NCI-H128 (cell line): ENCODE measurements around the gene VCP.
A peak's percentile ranks its signal among the peaks of the same experiment; 100 is the strongest.

ENCODE experiments used
- DNase-seq: peaks from one replicate; lab custom pipeline; 2025; ENCODE audit not compliant: unreplicated experiment; lab: John Stamatoyannopoulos, UW

The VCP gene

DNA sequence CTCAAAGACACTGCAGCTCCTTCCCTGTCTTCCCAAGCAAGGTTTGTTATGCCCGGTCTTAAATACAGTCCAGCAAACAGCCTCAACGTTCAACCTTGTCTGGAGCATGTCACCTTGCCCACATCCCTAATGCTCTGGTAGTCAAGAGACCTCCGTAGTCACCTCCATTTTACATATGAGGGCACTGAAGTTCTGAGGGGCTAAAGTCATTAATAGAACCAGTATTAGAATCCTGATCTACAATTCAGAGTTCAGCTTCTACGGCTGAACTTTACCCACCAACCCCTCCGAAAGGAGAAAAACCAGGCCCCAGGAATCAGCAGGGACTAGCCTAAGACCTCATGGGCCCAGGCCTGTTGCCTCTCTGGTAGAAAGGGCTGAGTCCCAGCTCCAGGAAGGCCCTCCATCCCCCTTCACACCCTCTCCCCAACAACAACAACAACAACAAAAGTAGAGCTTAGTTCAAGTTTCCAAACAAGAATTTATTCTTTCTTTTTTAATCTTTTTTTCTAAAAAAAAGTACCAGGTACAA lies 31.3 kb upstream of the VCP start:
- no peak for DNase-seq

DNA sequence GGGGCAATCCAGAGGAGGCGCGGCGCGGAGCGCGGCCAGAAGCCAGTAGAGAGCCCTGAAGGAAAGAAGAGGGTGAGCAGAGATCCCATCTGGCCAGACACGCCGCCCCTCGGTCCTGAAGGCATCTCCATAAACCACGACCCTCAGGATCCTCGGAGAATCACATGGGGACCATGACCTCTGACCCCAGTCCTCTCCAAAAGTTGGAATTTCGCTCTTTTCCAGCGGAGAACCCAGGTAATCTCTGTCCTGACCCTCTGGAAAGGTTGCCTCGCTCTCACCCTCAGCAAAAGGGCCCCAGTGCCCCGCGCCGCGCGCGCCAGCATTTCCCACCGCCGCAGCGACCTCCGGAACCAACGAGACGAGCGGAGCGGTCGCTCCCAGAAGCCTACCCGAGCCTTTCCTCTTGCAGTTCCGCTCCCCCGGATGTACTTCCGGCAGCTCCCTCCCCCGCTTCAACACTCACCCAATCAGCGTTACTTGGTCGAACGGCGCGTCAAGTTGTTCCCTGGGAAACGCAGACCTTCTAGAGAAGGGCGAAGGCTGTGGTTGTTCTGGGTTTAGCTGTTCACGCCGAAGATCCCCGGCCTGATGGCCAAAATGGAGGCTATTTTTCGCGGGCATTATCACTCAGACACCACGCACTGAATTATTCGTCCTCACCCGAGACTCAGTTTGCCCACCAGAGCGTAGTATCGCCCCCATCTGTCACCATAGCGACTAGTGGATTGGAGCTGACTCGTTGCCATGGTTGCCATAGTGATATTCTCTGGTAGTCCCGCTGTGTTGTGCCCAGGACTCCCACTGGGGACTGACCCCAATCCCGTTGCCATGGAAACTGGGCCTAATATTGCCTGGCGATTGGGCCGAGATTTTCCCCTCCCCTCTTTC lies 30.6 kb upstream of the VCP start, which contains the start of gene STOML2:
STOML2 (minus strand) TSS at position 363 of the 891 bp plus-strand sequence; CDS start at position 326, 37 bp downstream.
- DNase-seq = peak; percentile 90

GRCh38 chr9:35102465-35102768 lies 30.0 kb upstream of the VCP start:
- DNase-seq = no peak

- DNase-seq = no peak
Measured at GRCh38 chr9:35097573-35097972, 25.1 kb upstream of the VCP start.

DNA sequence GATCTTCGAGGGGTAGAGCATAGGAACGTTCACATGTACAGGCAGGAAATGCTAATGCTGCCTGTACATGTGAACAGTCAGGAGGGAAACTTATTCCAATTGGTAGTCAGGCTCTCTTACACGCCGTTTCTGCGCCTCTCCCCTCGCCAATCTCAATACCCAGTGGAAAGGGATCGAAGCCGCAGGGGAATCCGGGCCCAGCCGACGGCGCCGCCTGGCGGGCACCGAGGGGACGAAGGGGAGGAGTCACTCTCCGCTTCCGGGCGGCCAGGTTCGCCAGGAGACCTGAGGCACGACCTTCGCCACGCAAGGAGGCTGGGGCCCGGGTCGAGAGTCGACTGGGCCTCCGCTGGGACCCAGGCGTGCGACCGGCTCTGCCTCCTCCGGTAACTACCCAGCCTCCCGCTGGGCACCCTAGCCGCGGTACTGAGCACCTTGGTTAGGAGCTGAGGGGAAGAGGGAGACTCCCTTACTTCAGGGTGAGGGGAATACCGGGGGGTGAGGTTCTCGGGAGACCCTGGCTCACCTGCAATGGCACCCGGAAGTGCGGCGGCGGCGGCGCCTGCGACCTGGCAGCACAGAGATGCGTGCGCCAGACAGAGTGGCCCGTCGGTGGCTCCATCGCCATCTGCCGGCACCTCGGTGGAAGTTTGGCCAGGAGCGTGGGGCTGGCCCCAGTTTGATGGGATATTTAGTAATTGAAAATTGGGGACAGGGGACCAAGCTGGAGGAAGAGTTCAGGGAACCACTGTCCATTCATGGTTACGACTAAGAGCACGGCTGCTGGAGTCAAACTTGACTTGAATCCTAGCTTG lies 23.8 kb upstream of the VCP start, which contains the start of gene PIGO:
PIGO (minus strand) TSS at position 557 of the 815 bp plus-strand sequence. CDS start 1,026 bp downstream, outside the sequence.
- peak; percentile 78 for DNase-seq

DNA sequence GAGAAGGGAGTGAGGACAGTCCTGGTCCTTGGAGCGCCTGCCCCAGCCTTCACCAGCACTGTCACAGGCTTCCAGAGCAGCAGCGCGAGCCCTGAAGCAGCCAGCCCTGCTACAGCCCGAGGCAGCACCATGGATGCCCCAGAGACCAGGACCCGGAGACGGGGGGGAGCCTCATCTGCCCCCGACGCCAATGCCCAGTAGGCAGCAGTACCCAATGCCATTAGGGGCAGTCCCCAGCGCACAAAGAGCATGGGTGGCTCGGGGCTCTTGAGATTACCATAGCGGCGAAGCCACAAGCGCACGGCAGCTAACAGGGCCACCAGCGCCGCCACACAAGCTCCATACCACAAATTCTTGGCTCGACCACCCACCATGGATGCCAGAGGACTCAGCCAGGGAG lies 19.1 kb upstream of the VCP start:
- no peak for DNase-seq

DNA sequence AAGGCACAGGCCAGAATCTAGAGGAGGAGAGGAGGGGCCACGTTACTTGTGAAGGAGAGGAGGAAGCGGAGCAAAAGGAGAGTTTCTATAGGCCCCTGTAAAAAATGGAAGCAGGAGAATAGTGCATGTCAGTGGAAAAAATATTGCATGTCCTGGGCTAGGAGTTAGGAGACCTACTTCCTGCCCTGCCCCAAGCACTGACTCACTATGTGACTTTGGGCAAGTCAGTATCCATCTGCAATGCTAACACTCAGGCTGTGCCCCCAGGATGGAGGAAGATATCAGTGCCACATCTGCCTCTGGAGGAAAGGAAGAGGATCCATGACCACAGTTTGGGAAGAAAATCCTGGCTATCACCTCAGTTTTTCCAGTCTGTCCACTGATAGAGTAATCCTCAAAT lies 17.0 kb upstream of the VCP start:
- DNase-seq = no peak

- DNase-seq = no peak
Measured at GRCh38 chr9:35085078-35085477, 12.7 kb upstream of the VCP start.

DNA sequence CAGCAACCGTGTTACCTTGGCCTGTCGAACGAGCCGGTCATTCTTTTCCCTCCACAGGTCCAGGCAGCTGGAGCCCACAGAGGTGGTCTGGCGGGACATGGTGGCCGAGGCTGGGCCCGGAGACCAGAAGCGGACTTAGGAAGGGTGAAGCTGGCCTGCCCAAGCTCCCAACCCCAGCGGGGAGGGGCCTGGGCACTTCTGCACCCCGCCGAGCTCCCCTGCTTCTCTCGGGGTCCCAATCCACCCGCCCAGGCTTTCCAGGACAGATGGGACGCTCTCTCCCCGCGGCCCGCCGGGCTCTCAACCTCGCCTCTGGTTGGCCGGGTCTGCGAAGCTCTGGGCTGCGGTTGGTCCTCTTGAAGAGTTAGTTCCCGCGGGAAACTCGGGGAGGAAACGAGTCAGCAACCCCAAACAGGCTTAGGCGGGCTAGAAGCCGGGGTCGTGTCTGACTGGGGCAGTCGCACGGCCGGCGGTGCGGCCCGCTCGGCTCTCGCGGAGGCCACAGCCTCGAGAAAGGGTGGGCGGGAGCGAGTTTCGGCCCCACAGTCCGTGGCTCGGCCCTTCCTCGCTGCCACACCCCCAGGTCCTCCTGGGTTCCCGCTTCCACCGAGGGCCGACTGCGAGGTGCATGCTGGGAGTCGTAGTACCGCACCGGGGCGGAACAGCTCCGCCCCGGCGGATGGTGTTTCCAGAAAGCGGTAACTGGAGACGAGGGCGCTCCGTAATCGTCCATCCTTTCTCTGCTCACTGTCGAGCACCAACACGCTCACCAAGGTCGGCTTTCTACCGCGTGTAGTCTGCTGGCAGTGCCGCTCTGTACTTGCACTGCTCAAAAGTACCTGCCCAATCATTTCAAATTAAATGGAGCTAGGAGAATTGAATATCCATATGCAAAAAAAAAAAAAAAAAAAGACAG lies 7.3 kb upstream of the VCP start, which contains the start of gene FANCG:
FANCG (minus strand) TSS at position 517 of the 916 bp plus-strand sequence; CDS start at position 99, 418 bp downstream.
- peak; percentile 91 for DNase-seq

- no peak for DNase-seq
Measured at GRCh38 chr9:35079041-35079425, 6.6 kb upstream of the VCP start.

GRCh38 chr9:35078066-35078465 lies 5.6 kb upstream of the VCP start:
- no peak for DNase-seq

- DNase-seq = no peak
Measured at GRCh38 chr9:35076848-35077247, 4.4 kb upstream of the VCP start.

DNA sequence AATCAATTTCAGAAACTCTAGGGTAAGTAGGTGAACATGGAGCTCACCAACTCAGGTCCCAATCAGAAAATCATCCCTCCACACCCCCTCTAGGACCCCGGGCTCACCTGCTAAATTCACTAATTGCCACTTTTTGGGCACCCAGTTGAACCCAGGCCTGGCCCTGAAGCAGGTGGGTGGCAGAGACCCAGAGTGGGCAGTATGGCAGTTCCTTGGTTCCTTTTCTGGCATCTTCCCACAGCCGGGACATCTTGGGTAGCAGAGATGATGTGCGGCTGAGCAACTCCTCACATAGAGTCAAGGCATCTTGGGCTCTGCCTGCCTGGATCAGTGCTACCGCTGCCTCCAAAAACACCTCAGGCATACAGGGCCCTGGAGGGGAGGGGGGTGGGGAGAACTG lies 2.9 kb upstream of the VCP start:
- DNase-seq = no peak

- no peak for DNase-seq
Measured at GRCh38 chr9:35074791-35075190, 2.4 kb upstream of the VCP start.

- no peak for DNase-seq
Measured at GRCh38 chr9:35074141-35074540, 1.7 kb upstream of the VCP start.

GRCh38 chr9:35073279-35073612 lies 821 bp upstream of the VCP start:
- DNase-seq = no peak

DNA sequence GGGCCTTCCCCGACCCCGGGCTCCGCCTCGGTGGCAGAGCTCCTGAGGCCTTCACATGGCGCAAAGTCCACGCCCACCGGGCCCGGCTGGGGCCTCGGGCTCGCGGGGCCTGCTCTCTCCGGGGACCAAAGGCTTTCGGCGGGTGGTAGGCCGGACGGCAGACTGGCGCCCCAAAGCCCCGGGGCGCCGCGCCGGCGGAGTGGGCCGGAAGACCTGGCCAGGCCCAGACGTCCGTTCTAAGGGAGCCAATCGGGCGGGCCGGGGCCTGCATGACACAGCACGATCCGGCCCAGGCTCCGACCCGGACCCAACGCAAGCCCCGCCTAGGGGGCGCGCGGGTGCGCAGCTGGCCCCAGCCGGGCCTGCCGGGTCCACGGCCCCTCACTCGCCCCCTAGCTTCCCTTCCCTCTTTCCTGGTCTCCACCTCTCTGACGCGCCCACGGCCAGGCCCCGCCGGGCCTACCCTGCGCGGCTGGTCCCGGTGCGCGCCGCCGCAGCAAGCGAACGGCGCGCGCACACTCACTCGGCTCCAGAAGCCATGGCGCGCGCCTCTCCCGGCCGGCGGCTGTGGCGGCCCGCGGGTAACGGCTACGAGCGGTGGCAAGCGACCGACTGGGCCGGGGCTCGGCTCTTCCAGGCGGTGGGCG lies 488 bp downstream of the VCP start:
- peak; percentile 68 for DNase-seq

- no peak for DNase-seq
Measured at GRCh38 chr9:35070823-35071813, 1.3 kb downstream of the VCP start.

- no peak for DNase-seq
Measured at GRCh38 chr9:35069020-35069419, 3.4 kb downstream of the VCP start.
